CD4-positive, alpha-beta memory T cell (primary cell): ENCODE results near the gene USP50. TPM values are rescaled to one million over a fixed set of nuclear protein-coding genes. Genes with fewer than 3 reads are reported as not detected.
A peak's percentile ranks its signal among the peaks of the same experiment; 100 is the strongest.

Experiments used
- CTCF ChIA-PET: fragments of 350-600 bp; sonication (Branson Sonifier 250); formaldehyde crosslinking; loops from one replicate; lab custom pipeline; 2021; ENCODE audit warnings: inconsistent platforms; ENCODE audit not compliant: partially characterized antibody; lab: Charles Lee
- POLR2A ChIA-PET: fragments of 350-600 bp; sonication (Branson Sonifier 250); formaldehyde crosslinking; loops from one replicate; lab custom pipeline; 2021; ENCODE audit not compliant: partially characterized antibody; lab: Charles Lee
- DNase-seq, 5 donors: peaks; one replicate each; pipeline versions ENCODE4 v3.0.0 to v3.0.0-alpha.2; 2020 to 2022; ENCODE audit warnings: mixed read lengths in 1 of 5
- H3K27ac ChIP-seq: one replicate; pipeline ENCODE4 v1.7.0; 2013; ENCODE audit warnings: low read depth, low read length
- H3K27me3 ChIP-seq: 2 replicates; pipeline ENCODE4 v1.7.0; 2013; ENCODE audit warnings: mild to moderate bottlenecking, low read length, moderate library complexity; ENCODE audit not compliant: insufficient read depth
- H3K36me3 ChIP-seq: 2 replicates; pipeline ENCODE4 v1.7.0; 2013; ENCODE audit warnings: mild to moderate bottlenecking, low read length, moderate library complexity; ENCODE audit not compliant: insufficient read depth
- H3K4me1 ChIP-seq: 2 replicates; pipeline ENCODE4 v1.7.0; 2013; ENCODE audit warnings: mild to moderate bottlenecking, low read length, moderate library complexity; ENCODE audit not compliant: insufficient read depth
- H3K4me3 ChIP-seq, 2 donors: one replicate each; pipeline ENCODE4 v1.7.0; 2013; ENCODE audit warnings: low read length in 2 of 2, mild to moderate bottlenecking in 1 of 2
- H3K9me3 ChIP-seq, 2 donors: one replicate each; pipeline ENCODE4 v1.7.0; 2013; ENCODE audit warnings: low read length in 2 of 2, control low read depth in 1 of 2; ENCODE audit not compliant: control insufficient read depth in 1 of 2
- H3K27ac Mint-ChIP-seq, 7 donors: one replicate each; pipeline ENCODE4 v1.8.0; 2020 to 2021; ENCODE audit warnings: mixed read lengths in 7 of 7, mild to moderate bottlenecking in 6 of 7, inconsistent platforms in 3 of 7, moderate library complexity in 3 of 7
- H3K27me3 Mint-ChIP-seq, 2 donors: one replicate each; pipeline ENCODE4 v1.8.0; 2020 to 2021; ENCODE audit warnings: mixed read lengths in 2 of 2
- H3K36me3 Mint-ChIP-seq, 2 donors: one replicate each; pipeline ENCODE4 v1.8.0; 2020 to 2021; ENCODE audit warnings: mixed read lengths in 2 of 2, inconsistent platforms in 1 of 2, mild to moderate bottlenecking in 1 of 2
- H3K4me1 Mint-ChIP-seq, 4 donors: one replicate each; pipeline ENCODE4 v1.8.0; 2020 to 2021; ENCODE audit warnings: mixed read lengths in 4 of 4, mild to moderate bottlenecking in 1 of 4
- H3K4me3 Mint-ChIP-seq, 8 donors: one replicate each; pipeline ENCODE4 v1.8.0; 2020 to 2021; ENCODE audit warnings: mixed read lengths in 8 of 8, mild to moderate bottlenecking in 7 of 8, moderate library complexity in 6 of 8, inconsistent platforms in 3 of 8
- H3K9me3 Mint-ChIP-seq, 8 donors: one replicate each; pipeline ENCODE4 v1.8.0; 2020 to 2021; ENCODE audit warnings: mixed read lengths in 8 of 8, mild to moderate bottlenecking in 5 of 8, inconsistent platforms in 3 of 8, moderate library complexity in 1 of 8
- intact Hi-C: fragments of 100-400 bp; cut with micrococcal nuclease; formaldehyde crosslinking; loops from one replicate; pipeline ENCODE4 v1.15.1; 2023
- polyA plus RNA-seq, 2 donors: library from polyadenylated mRNA; unstranded; fragments of 300-500 nt; fragmentation: Illumina TruSeq; gene quantifications; one replicate each; pipeline ENCODE4 v1.2.3, GENCODE V29; 2021
- total RNA-seq, 2 experiments: library from RNA; stranded (reverse); gene quantifications; one replicate each; pipeline ENCODE4 v1.2.3, GENCODE V29; 2021

The USP50 gene
- total and polyA plus RNA-seq, 4 experiments from 2014 or later = not detected

- H3K27ac ChIP-seq = no peak overlapping the region
- H3K27ac Mint-ChIP-seq = peak overlapping the region in 1 of 7 donors; percentile 35
- H3K36me3 ChIP-seq = peaks cover 39% of the 10 kb centered on the region
- H3K4me3 Mint-ChIP-seq = no peak overlapping the region
- H3K4me1 Mint-ChIP-seq = peaks cover 0 to 2% (median 0%) of the 10 kb centered on the region in 4 donors
- H3K27me3 ChIP-seq = no peaks in the 10 kb centered on the region
- POLR2A ChIA-PET = no interaction called here
- no peaks in the 10 kb centered on the region for H3K9me3 Mint-ChIP-seq
- intact Hi-C loops = no loop called here
- CTCF ChIA-PET = no interaction called here
- DNase-seq = no peak
- H3K9me3 ChIP-seq = no peaks in the 10 kb centered on the region
- H3K4me3 ChIP-seq = no peak overlapping the region
- H3K4me1 ChIP-seq = no peaks in the 10 kb centered on the region
- H3K27me3 Mint-ChIP-seq = no peaks in the 10 kb centered on the region
- H3K36me3 Mint-ChIP-seq = peaks cover 41 to 70% of the 10 kb centered on the region in 2 donors
Observed at GRCh38 chr15:50487287-50487686, 59.2 kb downstream of the USP50 start.

GRCh38 chr15:50485389-50485788 lies 61.1 kb downstream of the USP50 start:
- POLR2A ChIA-PET = no interaction called here
- Histone ChIP-seq H3K36me3 (peaks cover 31% of the 10 kb centered on the region), H3K27me3 (no peaks in the 10 kb centered on the region), H3K27ac (no peak overlapping the region), H3K9me3 (no peaks in the 10 kb centered on the region), H3K4me3 (no peak overlapping the region), H3K4me1 (no peaks in the 10 kb centered on the region)
- H3K4me1 Mint-ChIP-seq = peaks cover 0 to 12% (median 5%) of the 10 kb centered on the region in 4 donors
- H3K27ac Mint-ChIP-seq = peak overlapping the region in 2 of 7 donors; percentile 53 to 64
- H3K27me3 Mint-ChIP-seq = no peaks in the 10 kb centered on the region
- intact Hi-C loops = no loop called here
- H3K36me3 Mint-ChIP-seq = peaks cover 48 to 74% of the 10 kb centered on the region in 2 donors
- CTCF ChIA-PET = interaction anchor here (0.7 kb wide), 1 partner anchor 845 kb away, joined by 3 read pairs; no protein-coding TSS in a partner anchor
- no peak for DNase-seq
- H3K4me3 Mint-ChIP-seq = no peak overlapping the region
- no peaks in the 10 kb centered on the region for H3K9me3 Mint-ChIP-seq

GRCh38 chr15:50484781-50485180 lies 61.7 kb downstream of the USP50 start:
- Mint-ChIP-seq H3K9me3 (no peaks in the 10 kb centered on the region), H3K4me1 (peaks cover 0 to 12% (median 6%) of the 10 kb centered on the region in 4 donors), H3K27ac (peak overlapping the region in 1 of 7 donors; percentile 31), H3K27me3 (no peaks in the 10 kb centered on the region), H3K36me3 (peaks cover 45 to 73% of the 10 kb centered on the region in 2 donors), H3K4me3 (no peak overlapping the region)
- H3K36me3 ChIP-seq = peaks cover 30% of the 10 kb centered on the region
- no peaks in the 10 kb centered on the region for H3K4me1 ChIP-seq
- intact Hi-C loops = no loop called here
- CTCF ChIA-PET = interaction anchor here (0.7 kb wide), 1 partner anchor 846 kb away, joined by 3 read pairs; no protein-coding TSS in a partner anchor
- POLR2A ChIA-PET = no interaction called here
- H3K9me3 ChIP-seq = no peaks in the 10 kb centered on the region
- H3K4me3 ChIP-seq = no peak overlapping the region
- H3K27ac ChIP-seq = no peak overlapping the region
- H3K27me3 ChIP-seq = no peaks in the 10 kb centered on the region
- no peak for DNase-seq

- no peak overlapping the region for H3K4me3 ChIP-seq
- H3K4me1 ChIP-seq = no peaks in the 10 kb centered on the region
- no peaks in the 10 kb centered on the region for H3K27me3 ChIP-seq
- intact Hi-C loops = no loop called here
- Mint-ChIP-seq H3K4me1 (peaks cover 0 to 11% (median 5%) of the 10 kb centered on the region in 4 donors), H3K27me3 (no peaks in the 10 kb centered on the region), H3K36me3 (peaks cover 33 to 65% of the 10 kb centered on the region in 2 donors), H3K27ac (no peak overlapping the region), H3K4me3 (no peak overlapping the region), H3K9me3 (no peaks in the 10 kb centered on the region)
- no peak overlapping the region for H3K27ac ChIP-seq
- no peaks in the 10 kb centered on the region for H3K9me3 ChIP-seq
- ChIA-PET CTCF (interaction anchor here (0.6 kb wide), 1 partner anchor 54 kb away, joined by 3 read pairs; no protein-coding TSS in a partner anchor), POLR2A (no interaction called here)
- no peak for DNase-seq
- peaks cover 40% of the 10 kb centered on the region for H3K36me3 ChIP-seq
Observed at GRCh38 chr15:50476143-50476542, 70.3 kb downstream of the USP50 start.

GRCh38 chr15:50471072-50471471 lies 75.4 kb downstream of the USP50 start:
- H3K4me1 Mint-ChIP-seq = peaks cover 0 to 5% (median under 1%) of the 10 kb centered on the region in 4 donors
- Histone ChIP-seq H3K27me3 (no peaks in the 10 kb centered on the region), H3K9me3 (no peaks in the 10 kb centered on the region), H3K36me3 (peaks cover 20% of the 10 kb centered on the region), H3K27ac (no peak overlapping the region), H3K4me3 (no peak overlapping the region), H3K4me1 (no peaks in the 10 kb centered on the region)
- no peaks in the 10 kb centered on the region for H3K27me3 Mint-ChIP-seq
- intact Hi-C loops = no loop called here
- DNase-seq = no peak
- POLR2A ChIA-PET = no interaction called here
- CTCF ChIA-PET = no interaction called here
- no peaks in the 10 kb centered on the region for H3K9me3 Mint-ChIP-seq
- H3K4me3 Mint-ChIP-seq = no peak overlapping the region
- H3K27ac Mint-ChIP-seq = no peak overlapping the region
- peaks cover 36 to 52% of the 10 kb centered on the region in 2 donors for H3K36me3 Mint-ChIP-seq

- Histone ChIP-seq H3K27me3 (no peaks in the 10 kb centered on the region), H3K36me3 (peaks cover 13% of the 10 kb centered on the region)
- peaks cover 39 to 61% of the 10 kb centered on the region in 2 donors for H3K36me3 Mint-ChIP-seq
Observed at GRCh38 chr15:50463423-50464358, 82.8 kb downstream of the USP50 start.

GRCh38 chr15:50458348-50459112 lies 87.9 kb downstream of the USP50 start:
- Mint-ChIP-seq H3K27me3 (no peaks in the 10 kb centered on the region), H3K9me3 (no peaks in the 10 kb centered on the region), H3K27ac (peak overlapping the region in 2 of 7 donors; percentile 20 to 36), H3K4me3 (no peak overlapping the region), H3K4me1 (peaks cover 0 to 8% (median 2%) of the 10 kb centered on the region in 4 donors), H3K36me3 (peaks cover 34 to 49% of the 10 kb centered on the region in 2 donors)
- CTCF ChIA-PET = no interaction called here
- intact Hi-C loops = no loop called here
- POLR2A ChIA-PET = no interaction called here
- Histone ChIP-seq H3K27ac (no peak overlapping the region), H3K9me3 (no peaks in the 10 kb centered on the region), H3K36me3 (peaks cover 10% of the 10 kb centered on the region), H3K27me3 (no peaks in the 10 kb centered on the region), H3K4me3 (no peak overlapping the region), H3K4me1 (no peaks in the 10 kb centered on the region)
- no peak for DNase-seq

More at GRCh38 chr15:50463423-50464358, 82.8 kb downstream of the USP50 start:
- peak overlapping the region in 1 of 7 donors; percentile 7 for H3K27ac Mint-ChIP-seq
- no peak for DNase-seq
- POLR2A ChIA-PET = interaction anchor here (1.1 kb wide), 1 partner anchor 108 kb away, joined by 4 read pairs; the partner anchor contains the start of gene GABPB1
- H3K9me3 ChIP-seq = no peaks in the 10 kb centered on the region
- H3K27ac ChIP-seq = no peak overlapping the region
- H3K4me1 Mint-ChIP-seq = peaks cover 0 to 9% (median 2%) of the 10 kb centered on the region in 4 donors
- no peaks in the 10 kb centered on the region for H3K27me3 Mint-ChIP-seq
- intact Hi-C loops = no loop called here
- H3K4me1 ChIP-seq = no peaks in the 10 kb centered on the region
- no peak overlapping the region for H3K4me3 ChIP-seq
- no peaks in the 10 kb centered on the region for H3K9me3 Mint-ChIP-seq
- CTCF ChIA-PET = no interaction called here
- H3K4me3 Mint-ChIP-seq = no peak overlapping the region
